Ovary (tissue), 3 donors: Measurements from ENCODE around the gene RIC8B.

Source experiments
- POLR2A ChIP-seq: fragments of 450-650 bp; IDR thresholded peaks from one replicate; pipeline ENCODE4 v1.6.1; 2017; ENCODE audit warnings: antibody characterized with exemption, mild to moderate bottlenecking, moderate library complexity
- TF ChIP-seq, protein P1 (sequence below), 3 donors: fragments of 450-650 bp in 2 of 3; fragments of 200-600 bp in 1 of 3; IDR thresholded peaks; one replicate each; pipeline versions ENCODE4 v1.5.1 to v1.8.0; 2016 to 2022; ENCODE audit warnings: antibody characterized with exemption in 3 of 3, mild to moderate bottlenecking in 1 of 3
- donor health status: DM: no; HTN: no; CAD: no.

GRCh38 chr12:106839333-106839732, 64.9 kb downstream of the RIC8B start:
- TF ChIP-seq, protein P1, sequence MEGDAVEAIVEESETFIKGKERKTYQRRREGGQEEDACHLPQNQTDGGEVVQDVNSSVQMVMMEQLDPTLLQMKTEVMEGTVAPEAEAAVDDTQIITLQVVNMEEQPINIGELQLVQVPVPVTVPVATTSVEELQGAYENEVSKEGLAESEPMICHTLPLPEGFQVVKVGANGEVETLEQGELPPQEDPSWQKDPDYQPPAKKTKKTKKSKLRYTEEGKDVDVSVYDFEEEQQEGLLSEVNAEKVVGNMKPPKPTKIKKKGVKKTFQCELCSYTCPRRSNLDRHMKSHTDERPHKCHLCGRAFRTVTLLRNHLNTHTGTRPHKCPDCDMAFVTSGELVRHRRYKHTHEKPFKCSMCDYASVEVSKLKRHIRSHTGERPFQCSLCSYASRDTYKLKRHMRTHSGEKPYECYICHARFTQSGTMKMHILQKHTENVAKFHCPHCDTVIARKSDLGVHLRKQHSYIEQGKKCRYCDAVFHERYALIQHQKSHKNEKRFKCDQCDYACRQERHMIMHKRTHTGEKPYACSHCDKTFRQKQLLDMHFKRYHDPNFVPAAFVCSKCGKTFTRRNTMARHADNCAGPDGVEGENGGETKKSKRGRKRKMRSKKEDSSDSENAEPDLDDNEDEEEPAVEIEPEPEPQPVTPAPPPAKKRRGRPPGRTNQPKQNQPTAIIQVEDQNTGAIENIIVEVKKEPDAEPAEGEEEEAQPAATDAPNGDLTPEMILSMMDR (IDR thresholded peaks at IDR 0.05), result no peak
- TF ChIP-seq POLR2A, result no peak
